Psoas muscle (tissue), 8 donors: Measurements from ENCODE around the gene RPL27. TPM values are rescaled to one million over a fixed set of nuclear protein-coding genes. Genes with fewer than 3 reads are reported as not detected.

Experiments used
- ATAC-seq, 4 donors: fragments of 200-7000 bp; cut with Tn5 transposase; one replicate each; pipeline ENCODE4 v1.9.1; 2020; ENCODE audit warnings: moderate library complexity in 3 of 4, mild to moderate bottlenecking in 2 of 4
- DNase-seq, 2 donors: peaks; one replicate each; pipeline ENCODE4 v3.0.0-alpha.2; 2020
- H3K27ac ChIP-seq: fragments of 200-600 bp; one replicate; pipeline ENCODE4 v1.8.0; 2022
- H3K27me3 ChIP-seq, 3 donors: fragments of 200-600 bp in 1 of 3; one replicate each; pipeline versions ENCODE4 v1.6.1 to v1.8.0; 2013 to 2022; ENCODE audit warnings: low read length in 2 of 3, mild to moderate bottlenecking in 2 of 3, moderate library complexity in 1 of 3; ENCODE audit not compliant: insufficient read depth in 3 of 3
- H3K36me3 ChIP-seq, 2 donors: fragments of 200-600 bp in 1 of 2; one replicate each; pipeline versions ENCODE4 v1.6.1 to v1.8.0; 2013 to 2022; ENCODE audit warnings: low read depth in 1 of 2, mild to moderate bottlenecking in 1 of 2, moderate library complexity in 1 of 2; ENCODE audit not compliant: insufficient read depth in 1 of 2
- H3K4me1 ChIP-seq: fragments of 200-600 bp; one replicate; pipeline ENCODE4 v1.8.0; 2022
- H3K4me3 ChIP-seq: fragments of 200-600 bp; one replicate; pipeline ENCODE4 v1.8.0; 2022; ENCODE audit warnings: mild to moderate bottlenecking
- H3K9me3 ChIP-seq: fragments of 200-600 bp; one replicate; pipeline ENCODE4 v1.8.0; 2022
- WGBS, 3 donors: extraction: QIAGEN DNeasy Blood & Tissue Kit; methylation state at CpG; one replicate each; pipeline versions ENCODE4 v1.1.6 to v1.1.7; 2013; 5-methylcytosine and 5-hydroxymethylcytosine counted together
- intact Hi-C, 2 donors: fragments of 100-400 bp; cut with DNase I; formaldehyde crosslinking; loops; one replicate each; pipeline versions ENCODE4 v1.11.0 to v1.14.2; 2022
- polyA plus RNA-seq, 3 donors: library from polyadenylated mRNA; stranded (reverse); fragments of 200-250 nt; gene quantifications; one replicate each; pipeline ENCODE4 v1.2.3, GENCODE V29; 2013
- total RNA-seq, 4 donors: library from RNA; stranded (reverse); fragmentation: NEBNext Ultra II Directional in 2 of 4; extraction: Animal tissue kit (Norgen Biotek cat#: 25700) in 2 of 4; gene quantifications; one replicate each; pipeline versions ENCODE4 v1.2.1 to v1.2.4, GENCODE V29; 2021 to 2023
- TF ChIP-seq, protein P1 (sequence below): fragments of 200-600 bp; IDR thresholded peaks from one replicate; pipeline ENCODE4 v1.8.0; 2022; ENCODE audit warnings: antibody characterized with exemption
- donor health status: healthy with polysubstance abuse.
- donor health status: DM: no; HTN: no; CAD: no; lungs with moderate emphysema.
- donor health status: Bipolar disorder and iron deficiency.
- donor health status: healthy.
- donor health status: DM: yes; HTN: yes; CAD: no.
- donor health status: DM: no; HTN: no; CAD: no.
- donor health status: DM: no; HTN: no; CAD: no.
- donor health status: DM: yes; HTN: yes; CAD: no.

Gene RPL27
- total and polyA plus RNA-seq, 7 donors: 506 to 3,118 (median 1,045) TPM

GRCh38 chr17:43003542-43004172 lies 5.4 kb downstream of the RPL27 start:
- 66 to 81% (median 71%) methylated on average over 5 of the region's 5 CpGs for WGBS, 3 donors

GRCh38 chr17:43006639-43007551 lies 8.7 kb downstream of the RPL27 start, which contains the start of gene IFI35:
Gene IFI35, plus strand, starts transcription at chr17:43006784. Its CDS starts 164 bp downstream, at chr17:43006948.
- Histone ChIP-seq H3K4me1 (peaks cover 13% of the 10 kb centered on the region), H3K36me3 (peaks cover 3 to 28% of the 10 kb centered on the region in 2 donors), H3K27me3 (no peaks in the 10 kb centered on the region), H3K9me3 (no peaks in the 10 kb centered on the region), H3K4me3 (peak within 1 kb of the TSS; percentile 66), H3K27ac (peak within 1 kb of the TSS; percentile 70)
- peak; percentile 83 to 87 for DNase-seq
- intact Hi-C loops: no loop called here
- 37 to 38% (median 37%) methylated on average over 18 of the region's 18 CpGs for whole genome bisulfite sequencing, 3 donors
- peak; percentile 47 to 71 (median 64) for ATAC-seq
- TF ChIP-seq, protein P1, sequence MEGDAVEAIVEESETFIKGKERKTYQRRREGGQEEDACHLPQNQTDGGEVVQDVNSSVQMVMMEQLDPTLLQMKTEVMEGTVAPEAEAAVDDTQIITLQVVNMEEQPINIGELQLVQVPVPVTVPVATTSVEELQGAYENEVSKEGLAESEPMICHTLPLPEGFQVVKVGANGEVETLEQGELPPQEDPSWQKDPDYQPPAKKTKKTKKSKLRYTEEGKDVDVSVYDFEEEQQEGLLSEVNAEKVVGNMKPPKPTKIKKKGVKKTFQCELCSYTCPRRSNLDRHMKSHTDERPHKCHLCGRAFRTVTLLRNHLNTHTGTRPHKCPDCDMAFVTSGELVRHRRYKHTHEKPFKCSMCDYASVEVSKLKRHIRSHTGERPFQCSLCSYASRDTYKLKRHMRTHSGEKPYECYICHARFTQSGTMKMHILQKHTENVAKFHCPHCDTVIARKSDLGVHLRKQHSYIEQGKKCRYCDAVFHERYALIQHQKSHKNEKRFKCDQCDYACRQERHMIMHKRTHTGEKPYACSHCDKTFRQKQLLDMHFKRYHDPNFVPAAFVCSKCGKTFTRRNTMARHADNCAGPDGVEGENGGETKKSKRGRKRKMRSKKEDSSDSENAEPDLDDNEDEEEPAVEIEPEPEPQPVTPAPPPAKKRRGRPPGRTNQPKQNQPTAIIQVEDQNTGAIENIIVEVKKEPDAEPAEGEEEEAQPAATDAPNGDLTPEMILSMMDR: peak; percentile 25

More at GRCh38 chr17:43003542-43004172, 5.4 kb downstream of the RPL27 start:
- H3K27me3 ChIP-seq: no peaks in the 10 kb centered on the region
- H3K4me3 ChIP-seq: no peak overlapping the region
- H3K36me3 ChIP-seq: peaks cover 6 to 55% of the 10 kb centered on the region in 2 donors
- DNase-seq (peak; percentile 53 to 70), ATAC-seq (peak; percentile 48 to 70 (median 60))
- peak overlapping the region; percentile 5 for H3K27ac ChIP-seq
- H3K9me3 ChIP-seq: no peaks in the 10 kb centered on the region
- TF ChIP-seq, protein P1: no peak
- intact Hi-C loops: no loop called here
- peaks cover 29% of the 10 kb centered on the region for H3K4me1 ChIP-seq

GRCh38 chr17:43010667-43011308 lies 12.6 kb downstream of the RPL27 start:
- peaks cover 7% of the 10 kb centered on the region for H3K4me1 ChIP-seq
- no peaks in the 10 kb centered on the region for H3K27me3 ChIP-seq
- no peak for ATAC-seq
- H3K4me3 ChIP-seq: no peak overlapping the region
- no peak for DNase-seq
- no peaks in the 10 kb centered on the region for H3K9me3 ChIP-seq
- peaks cover 0 to 23% of the 10 kb centered on the region in 2 donors for H3K36me3 ChIP-seq
- 85 to 91% (median 88%) methylated on average over 5 of the region's 5 CpGs for WGBS, 3 donors
- TF ChIP-seq, protein P1: no peak
- intact Hi-C loops: no loop called here
- peak overlapping the region; percentile 16 for H3K27ac ChIP-seq

GRCh38 chr17:43011728-43012472 lies 13.7 kb downstream of the RPL27 start:
- peaks cover 7% of the 10 kb centered on the region for H3K4me1 ChIP-seq
- peak overlapping the region; percentile 16 for H3K27ac ChIP-seq
- peaks cover 0 to 33% of the 10 kb centered on the region in 2 donors for H3K36me3 ChIP-seq
- no peak overlapping the region for H3K4me3 ChIP-seq
- H3K27me3 ChIP-seq: no peaks in the 10 kb centered on the region
- ATAC-seq (no peak), DNase-seq (no peak)
- intact Hi-C loops: no loop called here
- TF ChIP-seq, protein P1: no peak
- WGBS, 3 donors: 73 to 82% (median 76%) methylated on average over 15 of the region's 15 CpGs
- H3K9me3 ChIP-seq: no peaks in the 10 kb centered on the region
